ENCODE data around the gene IFNLR1.

Gene IFNLR1

GRCh38 chr1:24119859-24120756, 67.0 kb downstream of the IFNLR1 start:
- DNase-seq, result no peak

GRCh38 chr1:24119489-24119858, 67.6 kb downstream of the IFNLR1 start:
- no peak for DNase-seq

- no peak for DNase-seq
Measured at GRCh38 chr1:24118410-24119242, 68.5 kb downstream of the IFNLR1 start.

GRCh38 chr1:24117722-24118409, 69.2 kb downstream of the IFNLR1 start:
- no peak for DNase-seq

GRCh38 chr1:24117132-24117531, 70.0 kb downstream of the IFNLR1 start:
- no peak for DNase-seq

- no peak for DNase-seq
Measured at GRCh38 chr1:24114753-24115152, 72.3 kb downstream of the IFNLR1 start.

GRCh38 chr1:24113641-24114033, 73.5 kb downstream of the IFNLR1 start:
- DNase-seq, result no peak

GRCh38 chr1:24111996-24112779, 74.9 kb downstream of the IFNLR1 start, which contains the start of gene MYOM3:
Gene MYOM3 (minus strand): TSS chr1:24112135. CDS start chr1:24108636, 3,499 bp downstream.
- no peak for DNase-seq

GRCh38 chr1:24111262-24111995, 75.7 kb downstream of the IFNLR1 start:
- no peak for DNase-seq

- DNase-seq, result no peak
Measured at GRCh38 chr1:24110642-24111261, 76.3 kb downstream of the IFNLR1 start.

GRCh38 chr1:24109686-24110475, 77.2 kb downstream of the IFNLR1 start:
- no peak for DNase-seq

GRCh38 chr1:24109166-24109483, 78.0 kb downstream of the IFNLR1 start:
- no peak for DNase-seq

- DNase-seq, result no peak
Measured at GRCh38 chr1:24108334-24109165, 78.5 kb downstream of the IFNLR1 start.

- no peak for DNase-seq
Measured at GRCh38 chr1:24107462-24108138, 79.5 kb downstream of the IFNLR1 start.

- DNase-seq, result no peak
Measured at GRCh38 chr1:24105368-24106160, 81.5 kb downstream of the IFNLR1 start.

- DNase-seq, result no peak
Measured at GRCh38 chr1:24104854-24105253, 82.2 kb downstream of the IFNLR1 start.

Measured in amniotic stem cell (primary cell).